GM18499 (cell line): ENCODE measurements around the gene MT1M.

ENCODE experiments used
- ATAC-seq: cut with Tn5 transposase; IDR thresholded peaks from one replicate; pipeline ENCODE4 v1.9.1; 2021; ENCODE audit warnings: moderate number of reproducible peaks; ENCODE audit not compliant: insufficient read depth, unreplicated experiment

The MT1M gene

GRCh38 chr16:56625943-56626654 lies 6.4 kb upstream of the MT1M start:
- no peak for ATAC-seq

GRCh38 chr16:56626685-56627084 lies 5.8 kb upstream of the MT1M start:
- no peak for ATAC-seq

- no peak for ATAC-seq
These were observed 3.7 kb upstream of the MT1M start for GRCh38 chr16:56628486-56629350.

- no peak for ATAC-seq
These were observed 2.9 kb upstream of the MT1M start for GRCh38 chr16:56629531-56629930.

GRCh38 chr16:56630134-56630533 lies 2.3 kb upstream of the MT1M start:
- ATAC-seq, result peak; percentile 88

- ATAC-seq, result no peak
These were observed 1.3 kb upstream of the MT1M start for GRCh38 chr16:56631197-56631596.

GRCh38 chr16:56631832-56632155 lies 665 bp upstream of the MT1M start:
- ATAC-seq, result no peak

- ATAC-seq, result no peak
These were observed 448 bp downstream of the MT1M start for GRCh38 chr16:56632848-56633365.

GRCh38 chr16:56633535-56633934 lies 1.1 kb downstream of the MT1M start:
- ATAC-seq, result no peak

- ATAC-seq, result no peak
These were observed 2.4 kb downstream of the MT1M start for GRCh38 chr16:56634715-56635440.

GRCh38 chr16:56635441-56635967 lies 3.0 kb downstream of the MT1M start:
- ATAC-seq, result no peak

- no peak for ATAC-seq
These were observed 4.4 kb downstream of the MT1M start for GRCh38 chr16:56636616-56637413.

- no peak for ATAC-seq
These were observed 5.6 kb downstream of the MT1M start, which contains the start of gene MT1A for GRCh38 chr16:56637814-56638750. TSS of gene MT1A (plus strand) at chr16:56638666. CDS start at chr16:56638739, 73 bp downstream.

- ATAC-seq, result no peak
These were observed 6.6 kb downstream of the MT1M start for GRCh38 chr16:56639045-56639444.

GRCh38 chr16:56640076-56640475 lies 7.6 kb downstream of the MT1M start:
- ATAC-seq, result no peak

- no peak for ATAC-seq
These were observed 8.7 kb downstream of the MT1M start for GRCh38 chr16:56641166-56641565.

- ATAC-seq, result no peak
These were observed 10.8 kb downstream of the MT1M start for GRCh38 chr16:56643080-56643778.

- ATAC-seq, result no peak
These were observed 11.4 kb downstream of the MT1M start for GRCh38 chr16:56643833-56644232.
